ENCODE measurements around the gene PLPPR1.
"Not testable (repeated sequence)": the region's sequence is repeated elsewhere in the genome, so short reads cannot be mapped to it uniquely, and the experiment has no call there.

The PLPPR1 gene

DNA sequence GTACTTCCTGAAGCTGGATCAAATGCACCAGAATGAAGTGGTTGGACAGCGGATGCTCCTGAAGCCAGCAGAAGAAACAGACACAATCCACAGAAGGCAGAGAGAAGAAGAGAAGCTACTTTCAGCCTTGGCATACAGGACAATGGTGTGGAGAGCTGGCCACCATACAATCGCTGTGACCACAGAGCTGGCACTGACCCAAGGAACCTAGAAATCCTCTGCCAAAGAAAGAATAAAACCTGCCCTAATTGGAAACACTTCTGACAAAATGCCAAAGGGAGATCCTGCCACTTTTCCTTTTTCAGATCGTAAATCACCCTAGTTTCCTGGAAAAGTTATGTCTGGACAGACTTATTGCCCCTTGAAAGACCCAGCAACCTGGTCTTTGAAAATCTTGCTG lies 278.5 kb downstream of the PLPPR1 start:
- no peak for DNase-seq (ENCODE audit: low spot score)

DNA sequence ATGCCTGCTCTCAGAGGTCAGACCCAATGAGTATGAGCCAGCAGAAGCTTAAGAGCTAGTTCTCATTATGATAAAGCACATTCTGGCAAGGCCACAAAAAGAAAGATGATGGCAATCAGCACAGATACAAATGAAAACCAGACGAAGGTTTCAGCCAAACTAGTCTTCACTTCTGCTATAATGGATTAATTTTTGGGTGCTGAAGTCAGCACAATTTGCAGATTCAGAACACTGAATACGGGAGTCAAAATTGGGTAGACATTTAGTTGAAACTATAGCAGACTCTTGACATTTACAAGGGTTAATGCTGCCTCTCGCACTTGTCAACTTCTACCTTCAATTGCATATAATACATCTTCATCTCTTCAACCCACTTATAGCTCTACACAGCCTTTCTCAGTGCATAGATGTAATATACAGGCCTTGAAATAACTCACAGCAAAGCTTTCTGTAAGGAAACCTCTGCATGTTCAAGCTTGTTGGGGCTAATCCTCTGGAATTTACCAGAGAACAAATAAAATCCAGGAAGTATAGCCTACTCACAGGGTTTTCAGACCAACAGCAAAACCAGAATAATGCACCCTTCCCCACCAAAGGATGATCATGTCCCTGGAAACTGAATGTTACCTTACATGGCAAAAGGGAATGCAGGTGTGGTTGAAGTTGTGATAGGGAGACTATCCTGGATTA lies 279.1 kb downstream of the PLPPR1 start:
- no peak for DNase-seq (ENCODE audit: low spot score)

DNA sequence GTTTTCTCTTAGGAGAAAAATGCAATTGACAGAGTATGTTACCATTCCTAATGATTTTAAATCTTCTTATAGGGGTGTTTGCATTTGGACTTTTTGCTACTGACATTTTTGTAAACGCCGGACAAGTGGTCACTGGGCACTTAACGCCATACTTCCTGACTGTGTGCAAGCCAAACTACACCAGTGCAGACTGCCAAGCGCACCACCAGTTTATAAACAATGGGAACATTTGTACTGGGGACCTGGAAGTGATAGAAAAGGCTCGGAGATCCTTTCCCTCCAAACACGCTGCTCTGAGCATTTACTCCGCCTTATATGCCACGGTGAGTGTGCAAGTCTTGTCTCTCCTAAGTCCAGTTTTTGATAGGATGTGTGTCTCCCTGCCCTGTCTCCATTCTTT lies 280.6 kb downstream of the PLPPR1 start:
- no peak for DNase-seq (ENCODE audit: low spot score)

DNA sequence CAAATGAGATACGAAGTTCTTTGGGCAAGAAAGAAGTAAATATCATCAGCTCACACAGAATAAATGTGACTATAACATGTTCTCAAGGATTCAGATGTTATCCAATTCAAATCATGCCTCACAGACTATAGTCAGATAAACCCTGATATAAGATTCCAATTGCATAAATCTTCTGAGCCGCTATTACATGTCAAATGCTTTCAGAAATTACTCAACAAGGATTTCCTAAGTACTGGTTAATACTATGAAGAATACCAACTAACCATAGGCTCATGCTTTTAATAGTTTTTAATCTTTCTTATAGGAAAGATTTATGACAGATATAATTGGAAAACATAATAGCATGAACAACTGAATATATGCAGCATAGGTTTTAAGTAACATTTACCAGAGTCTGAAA lies 282.7 kb downstream of the PLPPR1 start:
- DNase-seq (ENCODE audit: low spot score): no peak

DNA sequence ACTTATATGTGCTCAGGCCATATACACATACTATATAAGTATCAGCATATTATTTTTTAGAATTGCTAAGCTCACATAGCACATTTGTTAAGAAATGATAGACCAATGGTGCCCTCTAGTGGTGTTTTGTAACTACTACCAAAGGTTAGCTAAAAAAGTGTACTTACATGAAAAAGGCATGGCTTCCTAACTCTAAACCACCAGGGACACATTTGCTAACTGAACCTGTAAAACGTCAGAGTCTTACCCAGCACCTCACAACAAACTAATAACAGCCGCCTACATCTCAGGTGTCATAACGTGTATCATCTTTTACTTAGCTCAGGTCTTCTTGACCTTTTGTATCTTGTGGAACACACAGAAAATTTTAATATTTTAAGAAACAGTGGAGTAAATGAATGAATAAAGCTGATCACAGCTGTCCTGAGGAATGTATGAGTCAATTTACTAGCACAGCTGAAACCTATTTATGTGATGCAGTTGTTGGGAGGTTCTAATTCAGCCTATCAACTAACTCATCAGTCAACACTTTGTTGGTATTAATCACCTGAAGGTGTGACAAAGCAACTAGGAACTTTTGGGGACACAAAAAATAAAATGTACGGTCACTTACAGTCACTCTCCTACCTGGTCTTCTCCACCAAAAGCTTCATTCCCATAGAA lies 283.4 kb downstream of the PLPPR1 start:
- peak; percentile 67 for DNase-seq (ENCODE audit: low spot score)

DNA sequence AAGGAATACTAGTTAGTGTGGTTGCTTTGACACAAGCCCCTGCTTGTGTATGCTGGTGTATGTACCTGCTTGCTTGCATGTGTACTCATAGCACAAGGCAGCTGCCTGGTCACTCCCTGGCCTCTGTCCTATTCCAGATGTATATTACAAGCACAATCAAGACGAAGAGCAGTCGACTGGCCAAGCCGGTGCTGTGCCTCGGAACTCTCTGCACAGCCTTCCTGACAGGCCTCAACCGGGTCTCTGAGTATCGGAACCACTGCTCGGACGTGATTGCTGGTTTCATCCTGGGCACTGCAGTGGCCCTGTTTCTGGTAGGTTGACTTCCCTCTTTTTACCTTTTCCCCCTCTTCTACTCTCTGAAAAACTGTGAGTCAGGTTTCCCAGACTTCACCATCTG lies 284.1 kb downstream of the PLPPR1 start:
- DNase-seq (ENCODE audit: low spot score): no peak

DNA sequence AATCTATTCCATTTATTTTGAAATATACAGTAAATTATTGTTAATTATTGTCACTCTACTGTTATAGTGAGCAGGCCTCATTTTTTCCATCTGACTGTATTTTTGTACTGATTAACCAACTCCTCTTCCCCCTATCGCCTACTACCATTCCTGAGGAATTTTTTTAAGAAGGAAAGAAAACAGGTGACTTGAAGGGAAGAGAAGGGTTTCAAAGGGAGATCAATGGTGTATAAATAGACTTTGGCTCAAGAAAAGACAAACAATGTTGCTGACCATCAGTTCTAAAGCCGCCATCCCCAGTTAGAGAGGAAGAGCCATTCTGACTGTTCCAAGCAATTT lies 286.6 kb downstream of the PLPPR1 start:
- DNase-seq (ENCODE audit: low spot score): no peak

DNA sequence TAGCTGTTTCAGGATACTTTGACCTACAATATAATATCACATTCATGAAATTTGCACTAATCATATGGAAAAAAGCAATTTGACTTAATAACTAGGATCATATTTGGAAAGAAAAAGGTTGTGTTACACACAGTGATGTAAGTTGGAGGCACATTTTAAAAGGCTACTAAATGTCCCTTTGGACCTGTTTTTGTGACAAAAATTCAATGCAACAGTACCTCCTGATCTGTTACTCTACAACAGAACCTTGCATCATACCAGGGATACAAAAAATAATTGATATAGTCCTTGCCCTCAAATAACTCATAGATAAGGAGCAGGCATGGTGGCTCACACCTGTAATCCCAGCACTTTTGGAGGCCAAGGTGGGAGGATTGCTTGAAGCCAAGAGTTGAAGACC lies 289.2 kb downstream of the PLPPR1 start:
- DNase-seq (ENCODE audit: low spot score): no peak

DNA sequence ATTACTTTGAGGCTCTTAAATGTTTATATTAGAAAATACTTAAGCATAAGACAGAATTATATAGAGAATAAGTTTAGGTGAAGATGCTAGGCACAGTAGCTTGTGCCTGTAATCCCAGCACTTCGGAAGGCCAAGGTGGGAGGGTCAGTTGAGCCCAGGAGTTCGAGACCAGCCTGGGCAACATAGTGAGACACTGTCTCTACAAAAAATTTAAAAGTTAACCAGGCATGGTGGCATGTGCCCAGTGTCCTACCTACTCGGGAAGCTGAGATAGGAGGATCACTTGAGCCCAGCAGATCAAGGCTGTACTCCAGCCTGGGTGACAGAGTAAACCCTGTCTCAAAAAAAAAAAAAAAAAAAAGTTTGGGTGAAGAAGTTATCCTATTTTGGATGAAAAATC lies 294.6 kb downstream of the PLPPR1 start:
- DNase-seq (ENCODE audit: low spot score): no peak

DNA sequence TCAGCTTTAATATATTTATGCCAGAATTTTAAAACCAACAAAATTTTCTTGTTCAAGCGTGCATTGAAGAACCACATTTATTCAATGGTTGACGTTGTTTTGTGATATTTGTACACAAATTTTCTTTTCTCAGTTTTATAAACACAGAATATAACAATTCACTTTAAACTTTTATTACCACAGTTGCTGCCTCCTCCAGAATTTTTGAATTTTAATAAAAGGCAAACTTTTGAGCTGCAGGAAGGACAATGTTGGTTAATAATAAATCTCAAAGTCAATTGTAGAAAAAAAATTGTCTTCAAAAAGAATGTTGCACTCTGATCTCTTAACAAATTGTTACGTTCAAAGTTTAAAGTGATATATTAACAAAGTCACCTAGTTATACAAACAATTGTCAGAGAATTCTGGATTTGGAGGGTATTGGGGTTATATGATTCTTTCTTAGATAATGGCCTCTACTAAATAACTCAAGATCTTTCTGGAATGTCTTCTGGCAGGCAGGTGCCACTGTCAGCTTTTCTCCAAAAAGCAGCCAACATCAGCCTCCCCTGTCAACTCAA lies 295.8 kb downstream of the PLPPR1 start:
- no peak for DNase-seq (ENCODE audit: low spot score)

DNA sequence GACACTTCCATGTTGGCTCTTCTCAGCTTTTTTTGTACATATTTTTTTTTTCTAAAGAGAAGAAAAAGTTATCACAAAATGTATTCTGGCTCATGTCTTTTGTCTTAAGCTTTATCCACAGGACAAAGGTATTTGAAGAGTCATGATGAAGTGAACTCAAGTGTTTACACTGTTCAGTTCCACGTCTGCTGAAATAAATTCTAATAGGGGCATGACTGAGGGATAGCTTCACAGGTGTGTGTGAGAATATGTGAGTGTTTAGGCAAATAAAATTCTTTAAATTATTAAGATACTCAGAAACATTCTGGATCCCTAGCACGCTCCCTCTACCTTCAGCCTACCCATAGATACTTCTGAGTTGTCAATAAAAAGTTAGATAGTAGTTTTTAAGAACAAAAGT lies 296.5 kb downstream of the PLPPR1 start:
- DNase-seq (ENCODE audit: low spot score): no peak

DNA sequence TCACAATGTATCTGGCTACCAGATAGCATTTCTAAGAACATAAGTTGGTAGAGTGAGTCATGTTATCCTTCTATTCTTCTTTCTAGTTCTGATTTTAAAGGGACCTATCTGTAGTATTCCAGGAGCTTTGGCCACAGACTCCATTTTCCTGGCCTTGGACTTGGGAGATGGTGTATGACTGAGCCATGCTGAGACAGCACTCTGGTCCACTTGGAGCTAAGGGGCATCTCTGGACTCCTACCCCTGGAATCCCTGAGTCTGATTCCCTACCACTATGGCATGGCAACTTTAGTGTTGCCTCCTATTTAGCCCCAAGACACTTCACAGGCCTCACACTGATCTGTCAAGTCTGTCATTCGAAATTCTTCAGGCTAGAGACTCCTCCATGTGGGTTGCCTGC lies 297.5 kb downstream of the PLPPR1 start:
- DNase-seq (ENCODE audit: low spot score): no peak

DNA sequence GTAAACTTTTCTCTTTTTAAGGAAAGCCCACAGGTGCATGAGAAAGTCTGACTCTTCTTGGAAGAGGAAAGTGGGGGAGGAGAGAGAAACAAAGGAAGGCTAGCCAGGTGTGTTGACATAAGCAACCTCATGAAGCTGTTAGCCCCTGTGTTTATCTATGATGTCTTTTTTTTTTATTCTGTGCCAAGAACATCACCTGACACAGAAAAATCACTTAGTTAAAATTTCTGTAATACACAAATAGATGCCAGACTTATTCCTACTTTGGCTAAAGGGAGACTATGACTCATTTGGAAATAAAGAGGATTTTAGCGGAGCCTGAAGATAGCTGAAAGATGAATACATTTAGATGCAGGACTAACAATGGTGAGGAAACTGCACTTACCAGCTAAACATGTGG lies 298.0 kb downstream of the PLPPR1 start:
- no peak for DNase-seq (ENCODE audit: low spot score)

DNA sequence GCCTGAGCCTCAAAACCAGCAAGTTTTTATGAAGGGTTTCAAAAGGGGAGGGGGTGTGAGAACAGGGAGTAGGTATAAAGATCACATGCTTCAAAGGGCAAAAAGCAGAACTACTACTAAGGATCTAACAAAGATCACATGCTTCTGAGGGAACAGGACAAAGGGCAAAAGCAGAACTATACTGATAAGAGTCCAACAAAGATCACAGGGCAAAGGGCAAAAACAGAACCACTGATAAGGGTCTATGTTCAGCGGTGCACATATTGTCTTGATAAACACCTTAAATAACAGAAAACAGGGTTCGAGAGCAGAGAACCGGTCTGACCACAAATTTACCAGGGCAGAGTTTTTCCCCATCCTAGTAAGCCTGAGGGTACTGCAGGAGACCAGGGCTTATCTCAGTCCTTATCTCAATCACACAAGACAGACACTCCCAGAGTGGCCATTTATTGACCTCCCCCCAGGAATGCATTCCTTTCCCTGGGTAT lies 298.9 kb downstream of the PLPPR1 start:
- not testable (repeated sequence) for DNase-seq (ENCODE audit: low spot score)

DNA sequence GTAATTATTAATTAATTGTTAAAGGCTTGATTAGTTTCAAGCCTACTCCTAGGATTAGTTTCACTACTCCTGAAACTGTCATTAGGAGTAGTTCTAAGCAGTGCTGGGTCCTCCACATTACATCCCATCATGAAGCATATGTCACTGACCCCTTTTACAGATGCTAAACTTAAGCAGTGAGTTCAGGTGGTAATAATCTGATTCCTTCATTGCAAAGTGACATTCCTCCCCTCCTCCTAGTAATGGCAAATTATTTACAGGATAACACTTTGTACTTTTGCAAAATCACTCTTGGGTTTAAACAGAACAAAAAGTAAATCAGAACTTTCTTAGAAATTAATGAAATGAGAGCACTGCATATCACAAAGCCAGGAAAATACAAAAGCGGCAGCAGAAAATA lies 303.8 kb downstream of the PLPPR1 start:
- DNase-seq (ENCODE audit: low spot score): no peak

DNA sequence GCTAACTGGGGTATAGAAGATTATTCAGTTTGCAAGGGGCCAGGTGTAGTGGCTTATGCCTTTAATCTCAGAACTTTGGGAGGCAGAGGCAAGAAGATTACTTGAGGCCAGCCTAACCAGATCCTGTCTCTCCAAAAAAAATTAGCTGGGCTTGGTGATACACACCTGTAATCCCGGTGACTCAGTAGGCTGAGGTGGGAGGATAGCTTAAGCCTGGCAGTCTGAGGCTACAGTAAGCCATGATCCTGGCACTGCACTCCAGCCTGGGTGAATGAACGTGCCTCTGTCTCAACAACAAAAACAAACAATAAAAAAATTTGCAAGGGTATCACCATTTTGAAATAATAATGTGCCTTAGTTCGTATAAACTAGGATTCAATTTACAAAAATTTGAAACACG lies 305.0 kb downstream of the PLPPR1 start:
- DNase-seq (ENCODE audit: low spot score): no peak

DNA sequence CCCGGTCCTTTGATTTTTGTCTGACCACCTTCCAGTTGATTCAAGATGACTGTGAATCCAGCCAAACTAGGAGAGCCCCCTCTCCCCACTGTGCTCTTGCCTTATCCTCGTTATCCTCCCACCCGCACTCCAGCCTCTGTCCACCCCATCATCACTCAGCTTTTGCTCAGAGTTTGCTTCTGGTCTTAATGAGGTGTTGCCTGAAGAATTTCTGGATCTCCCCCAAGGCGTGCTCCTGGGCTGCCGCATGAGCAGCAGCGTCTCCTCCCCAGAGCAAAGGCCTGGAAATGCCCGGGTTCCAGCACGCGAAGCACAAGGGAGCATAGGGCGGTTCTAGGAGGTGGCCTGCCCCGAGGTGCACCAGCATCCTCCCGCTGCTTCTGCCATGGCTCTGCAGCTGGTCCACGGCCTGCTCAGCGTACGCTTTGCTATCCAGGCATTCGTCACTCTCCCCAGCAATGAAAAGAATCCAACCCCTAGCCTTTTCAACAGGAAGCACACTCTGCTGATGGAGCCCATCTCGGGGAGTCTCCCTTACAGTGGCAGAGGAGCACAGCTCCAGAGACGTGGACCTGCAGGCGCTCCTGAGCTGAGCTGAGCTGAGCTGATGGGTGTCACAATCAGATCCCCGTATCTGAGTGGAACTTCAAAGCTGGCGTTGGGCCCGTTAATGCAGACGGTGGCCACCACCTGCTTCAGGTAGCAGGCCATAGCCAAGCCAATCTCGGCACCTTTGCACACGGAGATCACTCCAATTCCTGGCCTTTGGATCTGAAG lies 305.6 kb downstream of the PLPPR1 start:
- no peak for DNase-seq (ENCODE audit: low spot score)

DNA sequence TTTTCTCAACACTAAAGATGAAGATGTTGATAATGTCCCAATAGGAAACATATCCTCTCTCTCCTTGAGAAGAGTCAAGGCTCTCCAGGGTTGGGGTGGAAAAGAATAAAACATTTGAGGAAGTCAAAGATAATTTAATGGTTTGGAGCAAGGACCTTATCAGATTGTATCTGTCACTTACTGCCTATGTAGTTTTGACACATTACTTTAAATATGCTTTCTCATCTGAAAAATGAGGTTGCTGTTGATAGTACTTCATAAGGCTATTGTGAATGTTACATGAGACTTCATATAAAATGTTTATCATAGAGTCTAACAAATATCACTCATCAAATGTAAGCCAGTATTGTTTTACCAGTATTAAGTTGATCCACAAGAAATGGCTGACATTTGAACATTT lies 307.6 kb downstream of the PLPPR1 start:
- no peak for DNase-seq (ENCODE audit: low spot score)

DNA sequence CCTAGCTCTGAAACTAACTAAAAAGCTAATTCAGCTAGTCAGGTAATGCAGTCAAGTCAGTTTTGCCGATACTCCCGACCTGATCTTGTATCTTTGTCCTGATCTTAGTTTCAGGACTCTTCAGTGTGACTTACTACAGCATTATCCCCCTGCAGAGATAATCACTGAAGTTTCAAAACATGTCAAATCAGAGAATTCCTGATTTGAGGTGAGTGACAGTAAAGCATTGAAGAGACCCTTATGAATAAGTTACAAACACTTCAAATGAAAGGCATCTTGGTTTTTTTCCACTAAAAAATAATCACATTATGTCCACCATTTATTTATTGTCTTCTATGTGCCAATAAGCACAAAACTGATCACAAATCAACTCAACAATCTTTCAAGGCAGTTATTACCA lies 308.7 kb downstream of the PLPPR1 start:
- no peak for DNase-seq (ENCODE audit: low spot score)

DNA sequence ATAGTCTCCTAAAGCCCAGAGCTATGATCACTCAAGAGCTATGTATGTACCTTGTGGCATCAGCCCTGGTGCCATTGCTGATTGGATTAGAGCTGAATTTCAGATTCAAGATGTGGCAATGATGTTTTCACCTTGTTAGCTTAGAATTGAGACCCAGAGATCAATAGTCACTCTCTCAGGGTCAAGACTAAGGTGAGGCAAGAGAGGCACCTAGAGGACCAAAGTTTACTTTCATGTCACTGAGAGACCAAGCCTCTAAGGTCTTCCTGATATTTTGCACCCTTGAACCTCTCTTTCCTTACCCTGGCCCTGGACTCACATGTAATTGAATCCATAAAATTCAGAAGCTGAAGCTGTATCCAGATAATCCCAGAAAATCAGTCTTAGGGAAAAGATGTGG lies 313.4 kb downstream of the PLPPR1 start:
- DNase-seq (ENCODE audit: low spot score): no peak

DNA sequence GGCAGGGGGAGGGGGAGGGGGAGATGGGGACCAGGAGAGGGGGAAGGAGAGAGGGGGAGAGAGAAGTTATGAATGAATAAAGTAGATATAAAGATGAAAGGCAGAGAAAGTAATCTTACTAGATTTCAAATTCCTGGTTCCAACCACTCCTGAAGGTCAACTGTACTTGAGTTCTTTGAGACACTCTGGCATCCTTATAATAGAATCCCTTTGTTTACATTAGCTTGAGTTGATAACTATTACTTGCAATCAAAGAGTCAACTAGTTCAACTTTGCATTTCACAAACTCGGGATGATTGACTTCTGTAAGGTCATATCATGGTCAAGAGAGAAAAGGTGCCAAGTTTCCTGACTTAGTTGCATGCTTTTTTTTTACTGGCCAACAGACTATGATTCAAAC lies 314.1 kb downstream of the PLPPR1 start:
- no peak for DNase-seq (ENCODE audit: low spot score)

DNA sequence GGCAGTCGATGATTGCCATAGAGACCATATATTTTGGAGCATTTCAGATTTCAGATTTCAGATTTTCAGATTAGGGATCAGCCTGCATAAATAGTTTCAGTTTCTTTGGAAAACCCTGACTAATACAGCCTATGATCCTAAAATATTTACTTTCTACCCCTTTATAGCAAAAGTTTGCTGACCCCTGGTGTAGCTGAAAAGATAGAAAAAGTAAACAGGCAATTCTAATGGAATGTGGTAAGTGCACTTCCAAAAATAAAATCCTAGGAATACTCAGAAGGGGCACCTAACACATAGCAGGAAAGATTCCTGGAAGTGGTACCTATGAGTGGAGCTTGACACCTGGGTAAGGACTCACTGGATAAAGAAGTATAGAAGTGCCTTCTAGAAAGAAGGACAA lies 321.8 kb downstream of the PLPPR1 start:
- no peak for DNase-seq (ENCODE audit: low spot score)

DNA sequence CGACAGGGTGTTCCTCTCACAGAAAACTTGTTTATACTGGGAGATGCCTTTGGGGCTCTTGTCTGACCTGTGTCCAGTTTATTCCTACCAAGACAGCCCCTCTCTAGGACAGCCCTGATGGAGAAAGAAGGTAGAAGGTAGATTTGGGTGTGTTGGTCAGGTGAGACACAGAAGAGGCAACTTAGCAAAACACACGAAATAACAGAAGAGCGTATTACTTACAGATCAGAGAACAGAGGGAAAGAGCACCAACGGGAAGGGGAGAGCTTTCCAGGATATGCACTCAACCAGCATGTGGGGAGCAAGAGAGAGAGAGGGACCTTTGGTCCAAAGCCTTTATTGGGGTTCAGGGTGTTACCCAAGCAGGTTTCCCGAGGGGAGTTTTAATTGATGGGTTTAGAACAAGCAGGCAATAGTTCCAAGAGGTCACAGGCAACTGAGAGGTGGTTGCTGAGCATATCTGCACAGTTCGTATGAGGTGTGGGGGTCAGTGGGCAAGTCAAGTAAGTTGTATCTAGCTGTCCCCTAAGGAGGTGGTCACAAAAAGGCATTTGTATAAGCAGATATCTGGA lies 324.5 kb downstream of the PLPPR1 start:
- no peak for DNase-seq (ENCODE audit: low spot score)
